ENCODE measurements around the gene LNX2. TPM values are rescaled to one million over a fixed set of nuclear protein-coding genes. Genes with fewer than 3 reads are reported as not detected.
"Not testable (repeated sequence)": the region's sequence is repeated elsewhere in the genome, so short reads cannot be mapped to it uniquely, and the experiment has no call there.

The LNX2 gene
- total and polyA plus RNA-seq, 12 donors, result 2.9 to 26.5 (median 16.6) TPM

- Histone ChIP-seq H3K27me3 (no peaks in the 10 kb centered on the region), H3K27ac (no peak overlapping the region), H3K4me3 (no peak overlapping the region), H3K4me1 (replicated peaks in 1 of 2) (peaks cover 9 to 36% of the 10 kb centered on the region in 2 donors), H3K9me3 (replicated peaks in 1 of 3) (no peaks in the 10 kb centered on the region), H3K36me3 (replicated peaks in 1 of 2) (no peaks in the 10 kb centered on the region)
- intact Hi-C loops (cut with DNase I), result no loop called here
- 74 to 83% (median 77%) methylated on average over 4 of the region's 4 CpGs for WGBS, 4 donors
- DNase-seq, result no peak
- TF ChIP-seq CTCF (IDR thresholded peaks at IDR 0.05), result no peak
- TF ChIP-seq POLR2A (IDR thresholded peaks at IDR 0.05), result no peak
These were observed 11.9 kb upstream of the LNX2 start for GRCh38 chr13:27632214-27632613.

- Histone ChIP-seq H3K27ac (no peak overlapping the region), H3K4me1 (replicated peaks in 1 of 2) (peaks cover 8 to 31% of the 10 kb centered on the region in 2 donors), H3K27me3 (no peaks in the 10 kb centered on the region), H3K36me3 (replicated peaks in 1 of 2) (no peaks in the 10 kb centered on the region), H3K9me3 (replicated peaks in 1 of 3) (no peaks in the 10 kb centered on the region), H3K4me3 (no peak overlapping the region)
- WGBS, 4 donors, result 69 to 94% (median 90%) methylated on average over 2 of the region's 2 CpGs
- intact Hi-C loops (cut with DNase I), result no loop called here
- TF ChIP-seq CTCF (IDR thresholded peaks at IDR 0.05) (no peak), POLR2A (IDR thresholded peaks at IDR 0.05) (no peak)
- DNase-seq, result no peak
These were observed 11.3 kb upstream of the LNX2 start for GRCh38 chr13:27631665-27632064.

DNA sequence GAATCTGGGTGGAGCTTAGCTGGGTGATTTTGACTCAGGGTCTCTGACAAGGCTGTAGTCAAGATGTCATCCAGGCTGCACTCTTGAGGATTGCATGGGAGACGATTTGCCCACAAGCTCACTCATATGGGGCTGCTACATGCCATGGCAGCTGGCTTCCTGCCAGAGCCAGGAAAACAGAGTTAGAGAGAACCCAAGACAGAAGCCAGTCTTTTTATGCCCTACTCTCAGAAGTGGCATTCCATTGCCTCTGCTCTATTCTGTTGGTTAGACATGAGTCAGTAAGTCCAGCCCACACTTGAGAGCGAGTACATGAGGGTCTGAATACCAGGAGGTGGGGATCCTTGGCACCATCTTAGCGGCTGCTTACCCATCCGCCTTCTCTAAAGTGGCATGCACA, 10.8 kb upstream of the LNX2 start:
- peak in 1 of 7 donors; percentile 14 for DNase-seq
- Histone ChIP-seq H3K27ac (no peak overlapping the region), H3K4me3 (no peak overlapping the region), H3K4me1 (replicated peaks in 1 of 2) (peaks cover 6 to 26% of the 10 kb centered on the region in 2 donors), H3K9me3 (replicated peaks in 1 of 3) (no peaks in the 10 kb centered on the region), H3K27me3 (no peaks in the 10 kb centered on the region), H3K36me3 (replicated peaks in 1 of 2) (no peaks in the 10 kb centered on the region)
- 83 to 93% (median 90%) methylated on average over 4 of the region's 4 CpGs for WGBS, 4 donors
- no peak for TF ChIP-seq CTCF (IDR thresholded peaks at IDR 0.05)
- TF ChIP-seq POLR2A (IDR thresholded peaks at IDR 0.05), result no peak
- intact Hi-C loops (cut with DNase I), result no loop called here

DNA sequence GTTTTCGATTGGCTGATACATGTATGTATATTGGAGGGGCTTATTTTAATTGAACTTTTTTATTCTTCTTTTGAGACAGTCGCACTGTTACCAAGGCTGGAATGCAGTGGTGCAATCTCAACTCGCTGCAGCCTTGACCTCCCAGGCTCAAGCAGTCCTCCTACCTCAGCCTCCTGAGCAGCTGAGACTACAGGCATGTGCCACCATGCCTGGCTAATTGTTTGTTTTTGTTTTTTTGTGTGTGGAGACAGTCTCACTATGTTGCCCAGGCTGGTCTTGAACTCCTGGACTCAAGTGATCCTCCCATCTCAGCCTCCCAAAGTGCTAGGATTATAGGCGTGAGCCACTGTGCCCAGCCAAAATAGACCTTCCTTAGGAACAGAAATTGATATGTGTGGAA, 8.4 kb upstream of the LNX2 start:
- intact Hi-C loops (cut with DNase I); DNase-seq: not testable (repeated sequence)

GRCh38 chr13:27628081-27628480, 7.8 kb upstream of the LNX2 start:
- H3K4me1 ChIP-seq (replicated peaks in 1 of 2), result peaks cover 2 to 29% of the 10 kb centered on the region in 2 donors
- no peaks in the 10 kb centered on the region for H3K36me3 ChIP-seq (replicated peaks in 1 of 2)
- H3K9me3 ChIP-seq (replicated peaks in 1 of 3), result no peaks in the 10 kb centered on the region
- DNase-seq, result no peak
- 68 to 94% (median 85%) methylated on average over 4 of the region's 4 CpGs for WGBS, 4 donors
- TF ChIP-seq CTCF (IDR thresholded peaks at IDR 0.05), result no peak
- no peak for TF ChIP-seq POLR2A (IDR thresholded peaks at IDR 0.05)
- intact Hi-C loops (cut with DNase I), result no loop called here
- H3K4me3 ChIP-seq, result no peak overlapping the region
- no peak overlapping the region for H3K27ac ChIP-seq
- H3K27me3 ChIP-seq, result no peaks in the 10 kb centered on the region

More for the DNA sequence above, 8.4 kb upstream of the LNX2 start:
- H3K27me3 ChIP-seq; H3K27ac ChIP-seq; H3K36me3 ChIP-seq (replicated peaks in 1 of 2); H3K9me3 ChIP-seq (replicated peaks in 1 of 3); H3K4me3 ChIP-seq: not testable (repeated sequence)
- 82 to 84% (median 83%) methylated on average over 4 of the region's 4 CpGs for WGBS, 4 donors
- H3K4me1 ChIP-seq (replicated peaks in 1 of 2), result peaks cover 0 to 22% of the 10 kb centered on the region in 2 donors

Data from adrenal gland (tissue), 12 donors.